Astrocyte of the spinal cord (primary cell): ENCODE measurements around the gene TCF21.

ENCODE experiments used
- DNase-seq: peaks from one replicate; pipeline ENCODE4 v3.0.0; 2011; ENCODE audit warnings: low read depth, low spot score
- H3K4me3 ChIP-seq: 2 replicates; pipeline ENCODE4 v1.5.1; 2011; ENCODE audit warnings: low read depth, mild to moderate bottlenecking, low read length, moderate library complexity
- in situ Hi-C: cut with HindIII; loops from 2 replicates; pipeline ENCODE4 v1.10.0; 2017; ENCODE audit warnings: low sequenced_read_pairs
- TF ChIP-seq, protein P1 (sequence below): IDR thresholded peaks from 2 replicates; pipeline ENCODE4 v1.5.1; 2012; ENCODE audit warnings: low read depth, mild to moderate bottlenecking, low read length, inconsistent platforms

TCF21 gene

GRCh38 chr6:133888929-133889556, at the start of gene TCF21:
TCF21 (plus strand) TSS chr6:133889113; CDS start chr6:133889398, 285 bp downstream.
- DNase-seq: peak; percentile 59
- in situ Hi-C loops: no loop called here
- TF ChIP-seq, protein P1, sequence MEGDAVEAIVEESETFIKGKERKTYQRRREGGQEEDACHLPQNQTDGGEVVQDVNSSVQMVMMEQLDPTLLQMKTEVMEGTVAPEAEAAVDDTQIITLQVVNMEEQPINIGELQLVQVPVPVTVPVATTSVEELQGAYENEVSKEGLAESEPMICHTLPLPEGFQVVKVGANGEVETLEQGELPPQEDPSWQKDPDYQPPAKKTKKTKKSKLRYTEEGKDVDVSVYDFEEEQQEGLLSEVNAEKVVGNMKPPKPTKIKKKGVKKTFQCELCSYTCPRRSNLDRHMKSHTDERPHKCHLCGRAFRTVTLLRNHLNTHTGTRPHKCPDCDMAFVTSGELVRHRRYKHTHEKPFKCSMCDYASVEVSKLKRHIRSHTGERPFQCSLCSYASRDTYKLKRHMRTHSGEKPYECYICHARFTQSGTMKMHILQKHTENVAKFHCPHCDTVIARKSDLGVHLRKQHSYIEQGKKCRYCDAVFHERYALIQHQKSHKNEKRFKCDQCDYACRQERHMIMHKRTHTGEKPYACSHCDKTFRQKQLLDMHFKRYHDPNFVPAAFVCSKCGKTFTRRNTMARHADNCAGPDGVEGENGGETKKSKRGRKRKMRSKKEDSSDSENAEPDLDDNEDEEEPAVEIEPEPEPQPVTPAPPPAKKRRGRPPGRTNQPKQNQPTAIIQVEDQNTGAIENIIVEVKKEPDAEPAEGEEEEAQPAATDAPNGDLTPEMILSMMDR: no peak
- H3K4me3 ChIP-seq: peak within 1 kb of the TSS; percentile 52

DNA sequence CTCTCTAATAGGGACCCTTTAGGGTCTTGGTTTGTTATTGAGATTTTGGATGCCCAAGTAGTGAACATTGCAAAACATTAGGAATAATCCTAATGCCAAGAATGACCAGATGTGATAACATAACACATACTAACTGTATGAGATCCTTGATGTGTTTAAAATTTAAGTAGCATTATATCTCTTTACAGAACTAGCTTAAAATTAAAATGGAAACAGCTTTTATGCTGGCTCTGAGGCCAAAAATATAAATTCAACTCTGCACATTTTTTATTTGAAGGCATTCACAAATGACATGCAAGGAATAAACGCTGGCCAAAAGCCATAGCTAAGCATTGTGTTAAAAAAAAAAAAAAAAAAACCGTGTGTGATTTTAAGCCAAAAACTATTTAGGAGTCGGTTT, 47.7 kb upstream of the TCF21 start:
- DNase-seq: no peak
- in situ Hi-C loops: no loop called here
- TF ChIP-seq, protein P1: no peak
- no peak overlapping the region for H3K4me3 ChIP-seq

- TF ChIP-seq, protein P1: no peak
- no peak for DNase-seq
- H3K4me3 ChIP-seq: no peak overlapping the region
- in situ Hi-C loops: no loop called here
Observed at GRCh38 chr6:133843098-133843497, 45.8 kb upstream of the TCF21 start.

DNA sequence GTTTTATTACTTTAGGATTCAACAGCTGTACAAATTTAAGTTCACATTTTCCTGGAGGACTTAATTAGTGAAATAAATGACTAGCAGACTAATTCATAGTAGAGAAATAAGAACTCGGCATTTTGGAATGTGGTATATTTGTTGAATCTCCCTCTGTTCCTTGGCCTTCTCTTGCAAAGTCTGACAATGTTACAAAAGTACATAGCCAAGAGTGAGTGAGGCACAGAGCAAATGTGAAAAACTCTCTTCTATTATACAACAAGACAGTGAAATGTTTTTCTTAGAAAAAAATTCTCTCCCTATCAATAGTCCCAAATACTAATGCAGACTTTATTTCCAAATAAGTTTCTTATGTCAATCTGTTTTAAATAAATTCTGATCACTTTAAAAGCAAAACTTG, 44.2 kb upstream of the TCF21 start:
- no peak overlapping the region for H3K4me3 ChIP-seq
- DNase-seq: no peak
- in situ Hi-C loops: no loop called here

GRCh38 chr6:133854041-133854363, 34.9 kb upstream of the TCF21 start:
- no peak overlapping the region for H3K4me3 ChIP-seq
- no peak for DNase-seq
- in situ Hi-C loops: no loop called here
- TF ChIP-seq, protein P1: no peak

More for the DNA sequence above, 44.2 kb upstream of the TCF21 start:
- TF ChIP-seq, protein P1: no peak

DNA sequence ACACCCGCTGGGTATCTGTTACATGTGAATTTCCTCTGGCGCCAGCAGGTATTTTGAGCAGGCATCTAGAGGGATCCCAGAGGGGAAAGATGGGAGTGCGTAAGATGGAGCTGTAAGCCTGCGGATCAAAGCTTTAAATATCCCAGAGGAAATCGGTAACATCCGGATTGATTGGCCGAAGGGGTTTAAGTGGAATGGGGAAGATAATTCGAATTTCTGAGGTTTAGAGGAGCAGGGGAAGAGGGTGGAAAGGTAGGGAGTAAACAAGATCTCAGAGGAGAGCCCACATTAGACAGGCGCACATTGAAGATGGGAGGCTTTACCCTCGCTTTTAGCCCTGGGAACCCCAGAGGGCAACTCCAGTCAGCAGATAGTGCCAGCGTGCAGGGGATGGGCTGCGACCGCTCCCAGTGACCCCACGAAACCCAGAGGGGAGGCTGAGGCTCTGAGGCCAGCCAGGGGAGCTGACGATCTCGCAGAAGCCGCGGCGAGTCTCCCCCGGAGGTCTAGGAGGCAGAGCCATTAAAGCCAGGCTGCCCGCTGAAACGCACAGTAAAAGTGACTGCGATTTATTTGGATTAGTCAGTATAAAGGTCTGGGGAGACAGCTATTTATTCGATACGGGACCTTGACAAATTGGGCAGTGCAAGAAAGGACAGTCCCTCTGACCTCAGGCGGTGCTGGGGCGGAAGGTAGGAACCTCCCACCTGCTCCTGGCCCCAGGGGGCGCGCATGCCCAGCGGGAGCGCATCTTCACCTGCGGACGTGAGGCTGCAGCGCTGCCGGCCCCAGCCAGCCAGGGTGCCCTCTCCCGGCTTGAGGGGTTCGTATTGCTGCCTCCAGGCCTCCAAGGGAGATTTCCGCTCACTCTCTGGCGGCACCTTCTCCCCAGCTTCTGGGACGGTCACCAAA, 34.3 kb upstream of the TCF21 start:
- TF ChIP-seq, protein P1: peak; percentile 28
- DNase-seq: no peak

More for the DNA sequence above, 34.3 kb upstream of the TCF21 start:
- H3K4me3 ChIP-seq: peak overlapping the region; percentile 34
- in situ Hi-C loops: no loop called here
